ENCODE measurements around the gene INSIG1. TPM values are rescaled to one million over a fixed set of nuclear protein-coding genes. Genes with fewer than 3 reads are reported as not detected.
A peak's percentile ranks its signal among the peaks of the same experiment; 100 is the strongest.

INSIG1 gene
- polyA plus RNA-seq, 3 donors = 37.1 to 85.6 (median 39.6) TPM

GRCh38 chr7:155286686-155287085, 11.0 kb upstream of the INSIG1 start:
- peaks cover 58% of the 10 kb centered on the region for H3K4me1 Mint-ChIP-seq
- peaks cover 20 to 31% of the 10 kb centered on the region in 2 donors for H3K4me1 ChIP-seq (ENCODE audit: control insufficient read depth in 1 of 2, insufficient read depth in 2 of 2, low read length in 2 of 2)

GRCh38 chr7:155287284-155287935, 10.3 kb upstream of the INSIG1 start:
- peak overlapping the region; percentile 21 to 29 for H3K27ac ChIP-seq (ENCODE audit: low read depth in 1 of 2, low read length in 2 of 2)
- Mint-ChIP-seq H3K27me3 (ENCODE audit: low read depth in 3 of 3) (peaks cover 6 to 17% (median 14%) of the 10 kb centered on the region in 3 donors), H3K9me3 (peaks cover 0 to 2% (median 0%) of the 10 kb centered on the region in 7 donors), H3K4me3 (peak overlapping the region; percentile 11 to 65), H3K36me3 (peaks cover 0 to 3% of the 10 kb centered on the region in 2 donors), H3K4me1 (peaks cover 53% of the 10 kb centered on the region), H3K27ac (peak overlapping the region in 4 of 7 donors; percentile 34 to 84 (median 69))
- H3K9ac ChIP-seq (ENCODE audit: insufficient read depth, low read length, poor library complexity, severe bottlenecking) = no peak overlapping the region
- no peak overlapping the region for H3K4me2 ChIP-seq (replicated peaks; ENCODE audit: extremely low read depth, low read length, poor library complexity, severe bottlenecking)
- peak overlapping the region; percentile 27 for H2AFZ ChIP-seq (ENCODE audit: insufficient read depth, low read depth, low read length, poor library complexity, severe bottlenecking)
- no peaks in the 10 kb centered on the region for H3K27me3 ChIP-seq (ENCODE audit: control insufficient read depth in 2 of 2, insufficient read depth in 2 of 2, low read length in 2 of 2)
- no peaks in the 10 kb centered on the region for H4K20me1 ChIP-seq (ENCODE audit: insufficient read depth, low read length)
- H3K4me3 ChIP-seq (replicated peaks in 1 of 3; ENCODE audit: low read depth in 2 of 3, low read length in 3 of 3) = no peak overlapping the region
- intact Hi-C loops (cut with micrococcal nuclease) = no loop called here
- TF ChIP-seq, protein P1, sequence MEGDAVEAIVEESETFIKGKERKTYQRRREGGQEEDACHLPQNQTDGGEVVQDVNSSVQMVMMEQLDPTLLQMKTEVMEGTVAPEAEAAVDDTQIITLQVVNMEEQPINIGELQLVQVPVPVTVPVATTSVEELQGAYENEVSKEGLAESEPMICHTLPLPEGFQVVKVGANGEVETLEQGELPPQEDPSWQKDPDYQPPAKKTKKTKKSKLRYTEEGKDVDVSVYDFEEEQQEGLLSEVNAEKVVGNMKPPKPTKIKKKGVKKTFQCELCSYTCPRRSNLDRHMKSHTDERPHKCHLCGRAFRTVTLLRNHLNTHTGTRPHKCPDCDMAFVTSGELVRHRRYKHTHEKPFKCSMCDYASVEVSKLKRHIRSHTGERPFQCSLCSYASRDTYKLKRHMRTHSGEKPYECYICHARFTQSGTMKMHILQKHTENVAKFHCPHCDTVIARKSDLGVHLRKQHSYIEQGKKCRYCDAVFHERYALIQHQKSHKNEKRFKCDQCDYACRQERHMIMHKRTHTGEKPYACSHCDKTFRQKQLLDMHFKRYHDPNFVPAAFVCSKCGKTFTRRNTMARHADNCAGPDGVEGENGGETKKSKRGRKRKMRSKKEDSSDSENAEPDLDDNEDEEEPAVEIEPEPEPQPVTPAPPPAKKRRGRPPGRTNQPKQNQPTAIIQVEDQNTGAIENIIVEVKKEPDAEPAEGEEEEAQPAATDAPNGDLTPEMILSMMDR (IDR thresholded peaks at IDR 0.05) = no peak
- peaks cover 15 to 23% of the 10 kb centered on the region in 2 donors for H3K4me1 ChIP-seq (ENCODE audit: control insufficient read depth in 1 of 2, insufficient read depth in 2 of 2, low read length in 2 of 2)
- H3K9me3 ChIP-seq (replicated peaks in 1 of 2; ENCODE audit: control insufficient read depth in 1 of 2, insufficient read depth in 1 of 2, low read length in 2 of 2) = no peaks in the 10 kb centered on the region
- H3K36me3 ChIP-seq (replicated peaks in 1 of 2; ENCODE audit: control insufficient read depth in 1 of 2, insufficient read depth in 2 of 2, low read length in 2 of 2) = no peaks in the 10 kb centered on the region
- WGBS (ENCODE audit: insufficient coverage) = 33% methylated on average over 19 of the region's 26 CpGs
- DNase-seq = peak; percentile 34 to 64 (median 55)
- no peaks in the 10 kb centered on the region for H3K79me2 ChIP-seq (ENCODE audit: insufficient read depth, low read length)

More at GRCh38 chr7:155286686-155287085, 11.0 kb upstream of the INSIG1 start:
- Mint-ChIP-seq H3K9me3 (peaks cover 0 to 2% (median 0%) of the 10 kb centered on the region in 7 donors), H3K4me3 (no peak overlapping the region), H3K36me3 (peaks cover 0 to 3% of the 10 kb centered on the region in 2 donors), H3K27me3 (ENCODE audit: low read depth in 3 of 3) (peaks cover 6 to 16% (median 11%) of the 10 kb centered on the region in 3 donors), H3K27ac (peak overlapping the region in 3 of 7 donors; percentile 12 to 79 (median 19))
- TF ChIP-seq, protein P1 (IDR thresholded peaks at IDR 0.05) = no peak
- H3K27me3 ChIP-seq (ENCODE audit: control insufficient read depth in 2 of 2, insufficient read depth in 2 of 2, low read length in 2 of 2) = no peaks in the 10 kb centered on the region
- H3K36me3 ChIP-seq (replicated peaks in 1 of 2; ENCODE audit: control insufficient read depth in 1 of 2, insufficient read depth in 2 of 2, low read length in 2 of 2) = no peaks in the 10 kb centered on the region
- H3K4me2 ChIP-seq (replicated peaks; ENCODE audit: extremely low read depth, low read length, poor library complexity, severe bottlenecking) = no peak overlapping the region
- H3K9ac ChIP-seq (ENCODE audit: insufficient read depth, low read length, poor library complexity, severe bottlenecking) = no peak overlapping the region
- intact Hi-C loops (cut with micrococcal nuclease) = no loop called here
- H3K79me2 ChIP-seq (ENCODE audit: insufficient read depth, low read length) = no peaks in the 10 kb centered on the region
- no peak overlapping the region for H3K4me3 ChIP-seq (replicated peaks in 1 of 3; ENCODE audit: low read depth in 2 of 3, low read length in 3 of 3)
- H4K20me1 ChIP-seq (ENCODE audit: insufficient read depth, low read length) = no peaks in the 10 kb centered on the region
- DNase-seq = no peak
- H3K9me3 ChIP-seq (replicated peaks in 1 of 2; ENCODE audit: control insufficient read depth in 1 of 2, insufficient read depth in 1 of 2, low read length in 2 of 2) = no peaks in the 10 kb centered on the region
- H3K27ac ChIP-seq (ENCODE audit: low read depth in 1 of 2, low read length in 2 of 2) = peak overlapping the region in 1 of 2 donors; percentile 21
- H2AFZ ChIP-seq (ENCODE audit: insufficient read depth, low read depth, low read length, poor library complexity, severe bottlenecking) = peak overlapping the region; percentile 27
- 90% methylated on average over 7 of the region's 8 CpGs for WGBS (ENCODE audit: insufficient coverage)

Measured in CD14-positive monocyte (primary cell).